Motor neuron (in vitro differentiated cells): Measurements from ENCODE around the gene SLC6A19. TPM values are rescaled to one million over a fixed set of nuclear protein-coding genes. Genes with fewer than 3 reads are reported as not detected.

Source experiments
- ATAC-seq, 8 experiments: fragments of 200-7000 bp; cut with Tn5 transposase; replicated peaks in 6 of 8; 2 replicates each; pipeline ENCODE4 v1.8.0; 2021; ENCODE audit warnings: mild to moderate bottlenecking in 8 of 8, moderate library complexity in 8 of 8
- H3K27ac ChIP-seq, 2 donors: fragments of 250-450 bp; sonication (Bioruptor Pico); 2 replicates each; pipeline ENCODE4 v1.9.0; 2021; ENCODE audit warnings: antibody characterized with exemption in 2 of 2, mild to moderate bottlenecking in 2 of 2, moderate library complexity in 1 of 2
- H3K4me1 ChIP-seq, 2 donors: fragments of 250-450 bp; sonication (Bioruptor Pico); replicated peaks in 1 of 2; 2 replicates each; pipeline ENCODE4 v1.6.1; 2021; ENCODE audit warnings: antibody characterized with exemption in 2 of 2, mild to moderate bottlenecking in 2 of 2, moderate library complexity in 1 of 2
- H3K4me3 ChIP-seq, 5 donors: fragments of 250-450 bp; sonication (Bioruptor Pico); 2 replicates each; pipeline ENCODE4 v1.9.0; 2021; ENCODE audit warnings: antibody characterized with exemption in 5 of 5, mild to moderate bottlenecking in 5 of 5, moderate library complexity in 4 of 5
- WGBS, 10 experiments: fragments of 450-650 bp; shearing (Covaris generic); methylation state at CpG; one replicate each; pipeline ENCODE4 v1.0.0; 2022; 5-methylcytosine and 5-hydroxymethylcytosine counted together
- in situ Hi-C, 9 experiments: fragments of 400-800 bp; cut with MboI; loops; one replicate each; pipeline ENCODE4 v1.15.0; 2021; ENCODE audit warnings: low sequenced_read_pairs in 9 of 9, low pct_unique_long_range_greater_than_20kb in 2 of 9; ENCODE audit not compliant: unreplicated experiment in 9 of 9
- total RNA-seq, 8 experiments: library from RNA; unstranded; fragments of 300-600 nt; gene quantifications; 2 replicates each; pipeline versions ENCODE4 v1.2.3 to v1.2.4, GENCODE V29; 2022

The SLC6A19 gene
- total RNA-seq, 8 experiments from 2014 or later, result 0.04 to 0.24 (median 0.10) TPM; not detected in 3

DNA sequence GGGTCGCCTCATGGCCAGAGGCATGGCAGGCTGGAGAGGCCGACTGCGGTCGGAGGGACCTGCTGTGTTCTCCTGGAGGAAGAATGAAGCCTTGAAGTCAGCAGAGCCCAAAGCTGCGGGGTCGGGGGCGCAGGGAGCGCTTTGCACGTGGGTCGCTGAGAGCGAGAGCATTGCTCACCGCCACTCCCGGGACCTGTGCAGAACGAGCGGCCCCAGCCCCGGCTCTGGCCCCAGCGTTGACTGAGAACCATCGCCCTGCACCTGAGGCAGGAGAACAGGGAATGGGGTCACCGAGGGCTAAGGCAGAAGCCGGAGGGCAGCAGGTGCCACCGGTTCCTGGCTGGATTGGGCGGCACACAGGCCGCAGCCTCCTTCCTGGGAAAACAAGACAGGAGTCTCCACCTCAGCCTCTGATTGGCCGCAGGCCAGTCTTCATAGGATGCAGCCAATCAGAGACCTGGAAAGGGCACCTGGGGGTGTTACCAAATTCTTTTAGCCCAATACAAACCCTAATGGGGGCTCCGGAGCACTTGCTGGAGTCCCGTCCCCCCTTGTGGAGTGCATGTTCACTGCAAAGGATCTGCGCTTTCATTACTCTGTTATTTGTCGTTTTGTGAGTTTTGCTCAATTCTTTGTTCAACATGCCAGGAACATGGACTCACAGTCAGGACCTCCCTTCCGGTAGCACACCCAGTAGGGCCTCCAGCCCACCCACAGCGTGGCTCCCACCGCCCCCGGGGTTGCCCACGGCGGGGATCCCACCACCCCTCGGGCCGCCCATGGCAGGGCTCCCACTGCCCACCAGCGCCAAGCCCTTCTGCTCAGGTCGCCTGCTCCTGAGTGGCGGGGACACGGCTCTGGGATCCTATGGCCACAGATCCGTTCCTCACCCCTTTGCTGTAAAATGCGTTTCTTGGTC lies 24.7 kb upstream of the SLC6A19 start:
- in situ Hi-C loops, result loop anchor here in 1 of 9 experiments (25.0 kb wide), 1 partner anchor 461 kb away; no protein-coding TSS in a partner anchor
- WGBS, 10 experiments, result 40 to 100% (median 80%) methylated on average over 1 to 22 of the region's 42 CpGs; no CpG with 5 or more reads in 2 of the 10 experiments
- peak in 3 of 8 experiments; percentile 25 to 47 (median 47) for ATAC-seq
- Histone ChIP-seq H3K4me3 (no peak overlapping the region), H3K4me1 (peaks cover 0 to 3% of the 10 kb centered on the region in 2 donors), H3K27ac (no peak overlapping the region)

DNA sequence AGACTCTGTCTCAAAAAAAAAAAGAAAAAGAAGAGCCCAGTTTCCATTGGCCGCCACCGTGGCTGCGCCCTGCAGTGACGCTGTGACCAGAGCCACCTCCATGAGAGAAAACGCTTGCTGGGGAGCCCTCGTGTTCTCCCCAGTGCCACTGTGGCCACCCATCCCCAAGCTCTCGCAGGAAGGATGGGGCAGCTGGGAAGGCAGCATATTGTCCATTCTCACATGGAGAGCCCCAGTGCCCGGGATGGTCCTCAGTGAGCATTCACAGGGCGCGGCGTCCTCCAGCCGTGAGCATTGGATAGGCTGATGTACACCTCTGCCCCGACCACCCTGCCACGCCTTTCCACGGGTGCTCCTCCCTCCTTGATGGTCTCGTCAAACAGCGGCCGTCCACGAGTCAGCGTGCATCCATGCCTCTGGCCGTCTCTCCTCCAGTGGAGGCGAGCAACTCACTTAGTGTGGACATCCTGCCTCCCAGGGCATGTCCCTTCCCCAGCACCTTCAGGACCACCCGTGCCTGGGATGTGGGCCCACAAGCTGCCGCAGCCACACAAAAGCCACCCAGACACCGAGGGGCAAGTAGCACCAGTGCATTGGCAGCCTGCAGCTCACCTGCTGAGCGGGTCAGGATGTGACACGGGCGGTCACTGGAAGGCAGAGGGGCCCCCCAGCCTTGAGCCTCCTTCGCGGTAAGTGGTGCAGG lies 23.4 kb upstream of the SLC6A19 start:
- peaks cover 7 to 12% of the 10 kb centered on the region in 2 donors for H3K4me1 ChIP-seq
- no peak for ATAC-seq
- H3K4me3 ChIP-seq, result no peak overlapping the region
- in situ Hi-C loops, result loop anchor here in 1 of 9 experiments (25.0 kb wide), 1 partner anchor 459 kb away; no protein-coding TSS in a partner anchor
- no peak overlapping the region for H3K27ac ChIP-seq
- 93 to 100% (median 100%) methylated on average over 1 to 5 of the region's 30 CpGs; no CpG with 5 or more reads in 7 of the 10 experiments for WGBS, 10 experiments

DNA sequence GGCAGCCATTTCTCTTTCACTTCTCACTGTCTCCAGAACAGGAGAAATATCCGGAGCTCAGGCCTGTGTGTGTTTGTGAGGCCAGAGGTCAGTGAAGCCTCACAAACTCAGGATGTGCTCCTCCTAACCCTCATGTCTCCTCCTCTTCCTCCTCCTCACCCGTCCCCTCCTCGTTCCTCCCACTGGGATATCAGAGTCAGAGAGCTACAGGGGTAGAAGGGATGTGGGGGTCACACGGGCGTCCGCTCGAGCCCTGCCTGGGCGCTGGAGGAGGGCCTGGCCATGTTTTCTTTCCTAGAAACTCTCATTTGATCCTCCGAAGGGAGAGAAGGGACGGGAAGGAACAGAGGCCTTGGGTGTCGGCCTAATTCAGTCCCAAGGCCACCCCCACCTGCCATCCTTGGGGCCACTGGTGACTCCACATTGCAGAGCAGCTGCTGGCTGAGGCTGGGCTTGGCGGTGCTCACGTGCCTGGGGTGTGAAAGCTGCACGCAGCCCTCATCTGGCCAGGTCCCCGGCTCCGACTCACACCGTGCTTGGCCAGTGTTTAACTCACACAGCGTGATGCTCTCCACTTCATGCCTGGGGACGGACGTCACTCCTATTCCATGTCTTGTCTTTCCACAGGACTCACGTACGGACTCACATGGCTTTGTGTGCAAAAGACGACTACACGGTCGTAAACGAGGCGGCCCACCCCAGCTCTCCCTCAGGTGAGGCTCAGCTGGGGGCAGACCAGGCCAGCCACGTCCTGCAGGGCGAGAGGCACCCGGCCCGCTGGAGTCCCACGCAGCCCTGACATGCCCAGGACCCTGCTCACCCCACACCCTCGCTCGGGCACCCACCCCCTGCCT lies 22.6 kb upstream of the SLC6A19 start:
- no peak for ATAC-seq
- H3K27ac ChIP-seq, result no peak overlapping the region
- H3K4me1 ChIP-seq, result peaks cover 15 to 19% of the 10 kb centered on the region in 2 donors
- 0 to 90% methylated on average over 1 to 2 of the region's 34 CpGs; no CpG with 5 or more reads in 8 of the 10 experiments for WGBS, 10 experiments
- in situ Hi-C loops, result loop anchor here in 1 of 9 experiments (25.0 kb wide), 1 partner anchor 459 kb away; no protein-coding TSS in a partner anchor
- no peak overlapping the region for H3K4me3 ChIP-seq

DNA sequence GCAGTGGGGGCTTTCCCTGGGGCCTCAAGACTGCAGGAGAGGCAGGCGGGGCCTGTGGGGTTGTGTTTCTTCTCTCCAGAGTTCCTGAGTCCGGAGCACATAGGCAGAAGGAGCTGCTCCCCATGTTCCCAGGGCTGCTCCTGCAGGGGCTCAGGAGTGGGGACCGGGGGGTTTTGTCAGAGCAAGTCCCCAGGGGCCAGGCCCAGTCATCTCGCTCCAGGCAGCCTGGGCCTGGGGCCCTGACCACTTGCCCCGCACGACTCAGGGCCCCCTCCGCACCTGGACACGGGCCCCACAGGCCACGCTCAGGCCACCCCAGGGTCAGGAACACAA lies 22.0 kb upstream of the SLC6A19 start:
- in situ Hi-C loops, result loop anchor here in 1 of 9 experiments (25.0 kb wide), 1 partner anchor 458 kb away; no protein-coding TSS in a partner anchor
- Histone ChIP-seq H3K4me1 (peaks cover 17 to 23% of the 10 kb centered on the region in 2 donors), H3K4me3 (no peak overlapping the region), H3K27ac (no peak overlapping the region)
- ATAC-seq, result no peak
- WGBS, 10 experiments, result no CpG with 5 or more reads among the region's 9 CpGs

DNA sequence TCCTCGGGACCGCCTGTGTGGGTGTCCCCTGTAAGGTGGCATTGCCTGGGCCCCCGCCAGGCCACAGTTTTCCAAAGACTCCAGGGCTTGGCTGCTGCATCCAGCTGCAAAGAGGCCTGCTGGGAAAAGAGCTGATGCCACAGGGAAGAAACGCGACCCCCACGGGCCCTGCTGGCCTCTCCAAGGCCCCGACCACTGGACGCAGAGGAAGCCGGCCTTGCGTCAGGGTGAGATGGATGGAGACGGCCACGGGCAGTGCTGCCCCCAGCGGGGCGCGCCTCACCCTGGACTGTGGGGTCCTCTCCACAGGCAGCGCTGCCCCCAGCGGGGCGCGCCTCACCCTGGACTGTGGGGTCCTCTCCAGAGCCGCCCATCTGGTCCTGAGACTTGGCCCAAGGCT lies 21.3 kb upstream of the SLC6A19 start:
- ATAC-seq, result no peak
- no peak overlapping the region for H3K4me3 ChIP-seq
- no CpG with 5 or more reads among the region's 20 CpGs for WGBS, 10 experiments
- in situ Hi-C loops, result loop anchor here in 1 of 9 experiments (25.0 kb wide), 1 partner anchor 457 kb away; no protein-coding TSS in a partner anchor
- no peak overlapping the region for H3K27ac ChIP-seq
- peaks cover 17 to 23% of the 10 kb centered on the region in 2 donors for H3K4me1 ChIP-seq

DNA sequence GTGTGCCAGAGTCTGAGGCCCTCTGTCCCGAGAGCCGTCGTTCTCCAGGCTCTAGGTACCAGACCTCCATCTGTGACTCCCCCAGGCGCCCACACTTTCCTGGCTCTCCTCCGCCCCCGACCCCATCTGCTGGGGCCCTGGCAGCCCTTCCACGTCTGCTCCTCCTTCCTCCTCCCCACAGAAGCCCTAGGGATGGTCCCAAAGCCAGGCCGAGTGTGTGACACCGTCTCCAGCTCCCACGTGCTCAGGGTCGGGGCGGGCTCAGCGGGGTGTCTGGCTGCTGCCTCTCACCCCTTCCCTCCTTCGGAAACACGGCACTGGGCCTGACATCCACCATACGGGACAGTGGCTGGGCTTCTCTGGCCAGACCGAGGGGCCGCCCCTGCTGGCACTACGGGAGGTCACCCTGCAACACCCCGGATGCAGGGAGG lies 20.5 kb upstream of the SLC6A19 start:
- no peak for ATAC-seq
- WGBS, 10 experiments, result 0 to 80% (median 60%) methylated on average over 1 to 2 of the region's 20 CpGs; no CpG with 5 or more reads in 7 of the 10 experiments
- no peak overlapping the region for H3K27ac ChIP-seq
- in situ Hi-C loops, result loop anchor here in 1 of 9 experiments (25.0 kb wide), 1 partner anchor 456 kb away; no protein-coding TSS in a partner anchor
- H3K4me3 ChIP-seq, result no peak overlapping the region
- H3K4me1 ChIP-seq, result peaks cover 21 to 24% of the 10 kb centered on the region in 2 donors

DNA sequence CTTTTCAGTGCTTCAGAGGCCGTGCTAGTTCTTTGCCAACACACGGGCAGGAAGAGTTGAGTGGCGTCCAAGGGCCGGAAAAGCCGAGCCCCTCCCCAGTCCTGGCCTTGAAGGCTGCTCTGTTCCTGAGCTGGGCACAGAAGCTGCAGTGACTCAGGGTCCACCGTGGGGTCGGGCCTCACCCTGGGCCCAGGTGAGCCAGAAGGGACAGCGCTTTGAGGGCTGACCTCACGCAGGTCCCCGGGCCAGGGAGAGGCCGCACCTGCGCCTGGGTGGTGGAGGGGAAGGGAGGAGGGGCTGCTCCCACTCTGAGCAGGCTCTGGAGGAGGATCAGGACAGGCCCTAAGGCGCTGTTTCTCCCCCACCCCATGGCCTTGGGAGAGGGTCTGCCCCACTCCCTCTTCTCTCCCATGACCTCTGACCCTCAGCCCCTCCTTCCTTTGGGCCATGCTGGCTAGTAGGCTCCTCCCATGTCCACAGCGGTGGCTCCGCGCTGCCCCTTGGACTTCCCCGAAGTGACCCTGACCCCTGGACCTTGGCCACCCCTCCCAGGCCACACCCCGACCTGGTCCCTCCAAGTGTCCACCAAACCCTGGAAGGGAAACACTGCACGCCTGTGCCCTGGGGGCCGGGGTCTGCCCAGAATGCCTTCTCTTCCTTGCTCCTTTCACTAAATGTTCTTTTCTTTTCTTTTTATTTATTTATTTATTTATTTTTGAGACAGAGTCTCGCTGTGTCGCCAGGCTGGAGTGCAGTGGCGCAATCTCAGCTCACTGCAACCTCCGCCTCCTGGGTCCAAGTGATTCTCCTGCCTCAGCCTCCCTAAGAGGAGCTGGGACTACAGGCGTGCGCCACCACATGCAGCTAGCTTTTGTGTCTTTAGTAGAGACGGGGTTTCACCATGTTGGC lies 19.7 kb upstream of the SLC6A19 start:
- in situ Hi-C loops, result loop anchor here in 1 of 9 experiments (25.0 kb wide), 1 partner anchor 456 kb away; no protein-coding TSS in a partner anchor
- peaks cover 22 to 25% of the 10 kb centered on the region in 2 donors for H3K4me1 ChIP-seq
- WGBS, 10 experiments, result 30 to 100% (median 71%) methylated on average over 2 to 12 of the region's 27 CpGs; no CpG with 5 or more reads in 3 of the 10 experiments
- no peak for ATAC-seq
- H3K4me3 ChIP-seq, result no peak overlapping the region
- no peak overlapping the region for H3K27ac ChIP-seq

DNA sequence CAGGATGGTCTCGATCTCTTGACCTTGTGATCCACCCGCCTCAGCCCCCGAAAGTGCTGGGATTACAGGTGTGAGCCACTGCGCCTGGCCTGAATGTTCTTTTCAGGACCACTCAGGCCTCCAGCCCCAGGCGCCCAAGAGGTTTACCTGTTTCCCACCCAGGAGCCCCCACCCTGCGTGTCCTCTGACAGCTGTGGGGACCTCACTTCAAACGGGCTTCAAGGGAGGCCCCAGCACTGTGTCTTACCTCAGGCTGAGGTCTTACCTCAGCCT lies 19.1 kb upstream of the SLC6A19 start:
- no peak for ATAC-seq
- Histone ChIP-seq H3K27ac (peak overlapping the region in 1 of 2 donors; percentile 1), H3K4me1 (peaks cover 22 to 25% of the 10 kb centered on the region in 2 donors), H3K4me3 (no peak overlapping the region)
- 100% methylated on average over 2 of the region's 7 CpGs; no CpG with 5 or more reads in 8 of the 10 experiments for WGBS, 10 experiments
- in situ Hi-C loops, result loop anchor here in 1 of 9 experiments (25.0 kb wide), 1 partner anchor 455 kb away; no protein-coding TSS in a partner anchor

DNA sequence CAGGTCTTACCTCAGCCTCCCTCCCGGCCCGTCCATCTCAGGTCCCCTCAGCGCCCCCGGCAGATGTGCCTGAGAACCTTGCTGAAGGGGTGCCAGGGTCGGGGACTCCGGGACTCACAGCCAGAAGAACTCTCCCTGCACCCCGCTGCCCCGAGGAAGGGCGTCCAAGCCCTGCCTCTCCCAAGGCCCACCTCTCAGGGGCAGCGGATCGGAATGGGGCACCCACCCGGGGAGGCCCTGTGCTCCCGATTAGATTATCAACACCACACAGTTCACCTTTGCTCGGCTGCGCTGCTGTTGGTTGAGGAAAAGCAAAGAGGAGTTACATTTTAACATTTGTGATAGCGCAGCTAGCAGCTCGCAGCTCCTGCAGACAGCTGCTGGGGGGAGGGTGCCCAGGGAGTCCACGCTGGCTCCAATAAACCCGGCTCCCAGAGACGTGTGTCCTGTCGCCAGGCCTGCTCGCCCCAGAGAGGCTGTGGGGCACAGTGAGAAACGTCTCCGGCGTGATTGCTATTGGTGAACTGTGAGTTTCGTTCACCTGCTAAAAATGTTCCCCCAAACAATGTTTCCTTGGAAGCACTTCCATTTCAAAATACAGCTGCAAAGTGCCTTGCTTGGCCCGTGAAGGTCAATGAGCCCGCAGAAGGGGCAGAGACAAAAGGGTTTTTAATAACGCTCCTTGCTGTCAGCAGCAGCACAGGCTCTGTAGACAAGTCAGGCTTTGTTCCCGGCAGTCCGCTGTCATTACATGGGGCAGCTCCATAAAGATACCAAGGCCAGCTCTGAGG lies 18.6 kb upstream of the SLC6A19 start:
- WGBS, 10 experiments, result 0 to 83% (median 25%) methylated on average over 1 to 10 of the region's 31 CpGs; no CpG with 5 or more reads in 5 of the 10 experiments
- in situ Hi-C loops, result loop anchor here in 1 of 9 experiments (25.0 kb wide), 1 partner anchor 454 kb away; no protein-coding TSS in a partner anchor
- Histone ChIP-seq H3K27ac (peak overlapping the region; percentile 59 to 60), H3K4me3 (no peak overlapping the region), H3K4me1 (peaks cover 22 to 25% of the 10 kb centered on the region in 2 donors)
- peak in 5 of 8 experiments; percentile 87 to 93 (median 89) for ATAC-seq

DNA sequence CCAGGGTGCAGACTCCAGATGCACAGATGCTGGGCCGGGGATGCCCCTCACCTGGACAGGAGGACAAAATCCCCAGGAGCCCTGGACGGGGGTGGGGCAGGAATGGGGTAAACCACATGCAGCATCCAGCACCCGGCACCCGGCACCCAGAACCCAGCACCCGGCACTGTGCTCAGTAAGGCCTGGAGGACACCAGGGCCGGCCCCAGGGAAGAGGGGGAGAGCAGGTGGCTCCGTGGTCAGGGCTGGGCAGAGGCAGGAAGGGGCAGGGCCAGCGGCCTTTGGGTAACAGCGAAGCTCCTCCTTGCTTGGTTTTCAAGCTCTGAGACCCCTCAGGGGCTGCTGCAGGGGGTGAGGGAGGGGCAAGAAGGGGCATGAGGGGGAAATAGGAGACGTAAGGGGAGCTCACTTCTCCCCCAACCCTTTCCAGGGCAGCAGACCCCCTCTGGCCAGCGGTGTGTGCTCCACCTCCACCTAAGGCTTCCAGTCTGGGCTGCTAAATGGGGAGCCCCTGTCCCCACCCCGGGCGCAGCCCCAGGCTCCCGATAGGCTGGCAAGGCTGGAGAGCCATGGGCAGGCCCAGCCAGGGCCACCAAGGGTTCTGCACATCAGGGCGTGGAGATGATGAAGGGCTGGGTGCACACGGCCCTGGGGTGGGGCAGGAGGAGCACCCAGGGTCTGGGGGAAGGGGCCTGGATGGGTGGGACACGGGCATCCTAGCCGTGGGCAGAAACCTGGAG lies 17.8 kb upstream of the SLC6A19 start:
- Histone ChIP-seq H3K4me1 (peaks cover 22 to 25% of the 10 kb centered on the region in 2 donors), H3K4me3 (no peak overlapping the region), H3K27ac (peak overlapping the region; percentile 59 to 60)
- in situ Hi-C loops, result loop anchor here in 1 of 9 experiments (25.0 kb wide), 1 partner anchor 454 kb away; no protein-coding TSS in a partner anchor
- ATAC-seq, result peak in 5 of 8 experiments; percentile 58 to 65 (median 59)
- 0 to 8% methylated on average over 1 to 2 of the region's 18 CpGs; no CpG with 5 or more reads in 8 of the 10 experiments for WGBS, 10 experiments
